ENCODE results near the gene AOPEP. TPM values are rescaled to one million over a fixed set of nuclear protein-coding genes. Genes with fewer than 3 reads are reported as not detected.

The AOPEP gene
- total RNA-seq, 1 experiment from 2014 or later = 32.4 TPM

- Mint-ChIP-seq H3K9me3 (ENCODE audit: unreplicated experiment) (no peaks in the 10 kb centered on the region), H3K36me3 (ENCODE audit: insufficient read depth, unreplicated experiment) (peaks cover 92% of the 10 kb centered on the region), H3K27ac (ENCODE audit: low read depth, unreplicated experiment) (peak overlapping the region; percentile 39), H3K4me3 (ENCODE audit: unreplicated experiment) (no peak overlapping the region), H3K27me3 (ENCODE audit: insufficient read depth, unreplicated experiment) (no peaks in the 10 kb centered on the region), H3K4me1 (ENCODE audit: insufficient read depth, unreplicated experiment) (peaks cover 23% of the 10 kb centered on the region)
- intact Hi-C loops (cut with micrococcal nuclease) = no loop called here
- CTCF ChIA-PET = interaction anchor here (1.2 to 3.4 kb wide), 3 partner anchors 43 to 407 kb away, joined by 4 to 14 read pairs (median 8); partner anchors contain the start of gene AOPEP
- BruUV-seq (replicated peaks) = no TSS peak
- TF ChIP-seq, protein P1, sequence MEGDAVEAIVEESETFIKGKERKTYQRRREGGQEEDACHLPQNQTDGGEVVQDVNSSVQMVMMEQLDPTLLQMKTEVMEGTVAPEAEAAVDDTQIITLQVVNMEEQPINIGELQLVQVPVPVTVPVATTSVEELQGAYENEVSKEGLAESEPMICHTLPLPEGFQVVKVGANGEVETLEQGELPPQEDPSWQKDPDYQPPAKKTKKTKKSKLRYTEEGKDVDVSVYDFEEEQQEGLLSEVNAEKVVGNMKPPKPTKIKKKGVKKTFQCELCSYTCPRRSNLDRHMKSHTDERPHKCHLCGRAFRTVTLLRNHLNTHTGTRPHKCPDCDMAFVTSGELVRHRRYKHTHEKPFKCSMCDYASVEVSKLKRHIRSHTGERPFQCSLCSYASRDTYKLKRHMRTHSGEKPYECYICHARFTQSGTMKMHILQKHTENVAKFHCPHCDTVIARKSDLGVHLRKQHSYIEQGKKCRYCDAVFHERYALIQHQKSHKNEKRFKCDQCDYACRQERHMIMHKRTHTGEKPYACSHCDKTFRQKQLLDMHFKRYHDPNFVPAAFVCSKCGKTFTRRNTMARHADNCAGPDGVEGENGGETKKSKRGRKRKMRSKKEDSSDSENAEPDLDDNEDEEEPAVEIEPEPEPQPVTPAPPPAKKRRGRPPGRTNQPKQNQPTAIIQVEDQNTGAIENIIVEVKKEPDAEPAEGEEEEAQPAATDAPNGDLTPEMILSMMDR (IDR thresholded peaks at IDR 0.05; ENCODE audit: unreplicated experiment) = no peak
- POLR2A ChIA-PET = no interaction called here
- DNase-seq (ENCODE audit: unreplicated experiment) = no peak
Observed at GRCh38 chr9:95088421-95089161, 362.1 kb downstream of the AOPEP start.

- ChIA-PET POLR2A (no interaction called here), CTCF (interaction anchor here (0.6 to 3.4 kb wide), 3 partner anchors 42 to 1910 kb away, joined by 3 to 14 read pairs (median 8); no protein-coding TSS in a partner anchor)
- peaks cover 23% of the 10 kb centered on the region for H3K4me1 Mint-ChIP-seq (ENCODE audit: insufficient read depth, unreplicated experiment)
- intact Hi-C loops (cut with micrococcal nuclease) = no loop called here
- no peak for DNase-seq (ENCODE audit: unreplicated experiment)
- no peaks in the 10 kb centered on the region for H3K27me3 Mint-ChIP-seq (ENCODE audit: insufficient read depth, unreplicated experiment)
- peak overlapping the region; percentile 35 for H3K27ac Mint-ChIP-seq (ENCODE audit: low read depth, unreplicated experiment)
- no peaks in the 10 kb centered on the region for H3K9me3 Mint-ChIP-seq (ENCODE audit: unreplicated experiment)
- TF ChIP-seq, protein P1 (IDR thresholded peaks at IDR 0.05; ENCODE audit: unreplicated experiment) = no peak
- no peak overlapping the region for H3K4me3 Mint-ChIP-seq (ENCODE audit: unreplicated experiment)
- peaks cover 90% of the 10 kb centered on the region for H3K36me3 Mint-ChIP-seq (ENCODE audit: insufficient read depth, unreplicated experiment)
- BruUV-seq (replicated peaks) = no TSS peak
Observed at GRCh38 chr9:95089257-95090022, 362.9 kb downstream of the AOPEP start.

- ChIA-PET CTCF (no interaction called here), POLR2A (no interaction called here)
- BruUV-seq (replicated peaks) = no TSS peak
- Mint-ChIP-seq H3K27ac (ENCODE audit: low read depth, unreplicated experiment) (peak overlapping the region; percentile 35), H3K36me3 (ENCODE audit: insufficient read depth, unreplicated experiment) (peaks cover 89% of the 10 kb centered on the region), H3K27me3 (ENCODE audit: insufficient read depth, unreplicated experiment) (no peaks in the 10 kb centered on the region), H3K9me3 (ENCODE audit: unreplicated experiment) (no peaks in the 10 kb centered on the region), H3K4me1 (ENCODE audit: insufficient read depth, unreplicated experiment) (peaks cover 23% of the 10 kb centered on the region), H3K4me3 (ENCODE audit: unreplicated experiment) (no peak overlapping the region)
- DNase-seq (ENCODE audit: unreplicated experiment) = no peak
- intact Hi-C loops (cut with micrococcal nuclease) = no loop called here
- TF ChIP-seq, protein P1 (IDR thresholded peaks at IDR 0.05; ENCODE audit: unreplicated experiment) = no peak
Observed at GRCh38 chr9:95090023-95090791, 363.7 kb downstream of the AOPEP start.

Measured in MCF 10A (cell line).